Type B pancreatic cell (in vitro differentiated cells): ENCODE results near the gene JAZF1. TPM values are rescaled to one million over a fixed set of nuclear protein-coding genes. Genes with fewer than 3 reads are reported as not detected.

Experiments used
- DNase-seq: peaks from one replicate; pipeline ENCODE4 v3.0.0; 2021; ENCODE audit warnings: mixed read lengths; ENCODE audit not compliant: unreplicated experiment; ENCODE audit errors: extremely low spot score
- H3K27ac Mint-ChIP-seq: 2 replicates; pipeline ENCODE4 v1.8.0; 2021; ENCODE audit warnings: mild to moderate bottlenecking, mixed read lengths
- H3K27me3 Mint-ChIP-seq: 2 replicates; pipeline ENCODE4 v1.8.0; 2021; ENCODE audit warnings: mixed read lengths
- H3K36me3 Mint-ChIP-seq: 2 replicates; pipeline ENCODE4 v1.8.0; 2021; ENCODE audit warnings: mixed read lengths
- H3K4me1 Mint-ChIP-seq: one replicate; pipeline ENCODE4 v1.8.0; 2021; ENCODE audit warnings: mixed read lengths; ENCODE audit not compliant: unreplicated experiment
- H3K4me3 Mint-ChIP-seq: 2 replicates; pipeline ENCODE4 v1.8.0; 2021; ENCODE audit warnings: mild to moderate bottlenecking, mixed read lengths
- H3K9me3 Mint-ChIP-seq: 2 replicates; pipeline ENCODE4 v1.8.0; 2021; ENCODE audit warnings: mixed read lengths
- total RNA-seq: library from RNA; stranded (reverse); gene quantifications from 2 replicates; pipeline ENCODE4 v1.2.1, GENCODE V29; 2021; ENCODE audit warnings: low replicate concordance
- TF ChIP-seq, protein P1 (sequence below): fragments of 200-600 bp; sonication (generic); conservative IDR thresholded peaks from 2 replicates; pipeline ENCODE4 v1.5.0; 2021; ENCODE audit warnings: antibody characterized with exemption, mild to moderate bottlenecking

Gene JAZF1
- total RNA-seq, 1 donor from 2014 or later: 4.9 TPM

DNA sequence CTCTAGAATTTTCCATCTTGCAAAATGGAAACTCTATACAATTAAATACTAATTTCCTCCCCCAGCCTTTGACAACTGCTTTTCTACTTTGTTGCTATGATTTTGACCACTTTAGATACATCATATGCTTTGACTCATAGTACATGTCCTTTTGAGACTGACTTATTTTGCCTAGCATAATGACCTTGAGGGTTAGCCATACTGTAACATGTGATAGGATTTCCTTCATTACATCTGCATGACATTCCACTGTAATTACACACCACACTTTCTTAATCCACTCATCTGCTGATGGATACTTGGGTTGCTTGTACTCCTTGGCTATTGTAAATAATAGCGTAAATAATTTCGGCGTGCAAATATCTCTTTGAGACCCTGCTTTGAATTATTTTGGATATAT is 127.7 kb downstream of the JAZF1 start:
- Mint-ChIP-seq H3K4me1 (no peaks in the 10 kb centered on the region), H3K27ac (no peak overlapping the region), H3K27me3 (peaks cover 3% of the 10 kb centered on the region), H3K36me3 (no peaks in the 10 kb centered on the region), H3K4me3 (no peak overlapping the region), H3K9me3 (no peaks in the 10 kb centered on the region)
- TF ChIP-seq, protein P1, sequence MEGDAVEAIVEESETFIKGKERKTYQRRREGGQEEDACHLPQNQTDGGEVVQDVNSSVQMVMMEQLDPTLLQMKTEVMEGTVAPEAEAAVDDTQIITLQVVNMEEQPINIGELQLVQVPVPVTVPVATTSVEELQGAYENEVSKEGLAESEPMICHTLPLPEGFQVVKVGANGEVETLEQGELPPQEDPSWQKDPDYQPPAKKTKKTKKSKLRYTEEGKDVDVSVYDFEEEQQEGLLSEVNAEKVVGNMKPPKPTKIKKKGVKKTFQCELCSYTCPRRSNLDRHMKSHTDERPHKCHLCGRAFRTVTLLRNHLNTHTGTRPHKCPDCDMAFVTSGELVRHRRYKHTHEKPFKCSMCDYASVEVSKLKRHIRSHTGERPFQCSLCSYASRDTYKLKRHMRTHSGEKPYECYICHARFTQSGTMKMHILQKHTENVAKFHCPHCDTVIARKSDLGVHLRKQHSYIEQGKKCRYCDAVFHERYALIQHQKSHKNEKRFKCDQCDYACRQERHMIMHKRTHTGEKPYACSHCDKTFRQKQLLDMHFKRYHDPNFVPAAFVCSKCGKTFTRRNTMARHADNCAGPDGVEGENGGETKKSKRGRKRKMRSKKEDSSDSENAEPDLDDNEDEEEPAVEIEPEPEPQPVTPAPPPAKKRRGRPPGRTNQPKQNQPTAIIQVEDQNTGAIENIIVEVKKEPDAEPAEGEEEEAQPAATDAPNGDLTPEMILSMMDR: no peak
- DNase-seq: no peak

GRCh38 chr7:28048694-28049093 is 131.9 kb downstream of the JAZF1 start:
- Mint-ChIP-seq H3K4me1 (no peaks in the 10 kb centered on the region), H3K27me3 (no peaks in the 10 kb centered on the region), H3K4me3 (no peak overlapping the region), H3K27ac (no peak overlapping the region), H3K9me3 (no peaks in the 10 kb centered on the region), H3K36me3 (no peaks in the 10 kb centered on the region)
- TF ChIP-seq, protein P1: no peak
- no peak for DNase-seq

- TF ChIP-seq, protein P1: no peak
- peaks cover 4% of the 10 kb centered on the region for H3K27me3 Mint-ChIP-seq
Observed at GRCh38 chr7:28046035-28046434, 134.6 kb downstream of the JAZF1 start.

DNA sequence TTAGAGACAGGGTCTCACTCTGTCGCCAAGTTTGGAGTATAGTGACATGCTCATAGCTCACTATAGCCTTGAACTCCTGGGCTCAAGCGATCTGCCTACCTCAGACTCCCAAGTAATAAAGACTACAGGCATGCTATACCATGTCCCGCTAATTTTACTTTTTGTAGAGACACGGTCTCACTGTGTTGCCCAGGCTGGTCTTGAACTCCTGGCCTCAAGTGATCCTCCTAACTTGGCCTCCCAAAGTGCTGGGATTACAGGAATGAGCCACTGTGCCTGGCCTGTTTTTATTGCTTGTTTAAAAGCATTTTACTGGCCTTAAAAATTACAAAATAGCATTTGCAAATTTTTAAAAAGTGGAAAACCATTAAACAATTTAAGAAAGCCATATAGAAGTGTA is 135.0 kb downstream of the JAZF1 start:
- peaks cover 4% of the 10 kb centered on the region for H3K27me3 Mint-ChIP-seq
- no peak for DNase-seq
- TF ChIP-seq, protein P1: no peak
- no peak overlapping the region for H3K4me3 Mint-ChIP-seq
- H3K36me3 Mint-ChIP-seq: no peaks in the 10 kb centered on the region
- H3K4me1 Mint-ChIP-seq: no peaks in the 10 kb centered on the region
- H3K9me3 Mint-ChIP-seq: peaks cover 4% of the 10 kb centered on the region
- no peak overlapping the region for H3K27ac Mint-ChIP-seq

More at GRCh38 chr7:28046035-28046434, 134.6 kb downstream of the JAZF1 start:
- Mint-ChIP-seq H3K36me3 (no peaks in the 10 kb centered on the region), H3K4me3 (no peak overlapping the region), H3K9me3 (peaks cover 4% of the 10 kb centered on the region), H3K4me1 (no peaks in the 10 kb centered on the region), H3K27ac (no peak overlapping the region)
- DNase-seq: no peak

GRCh38 chr7:28044825-28045224 is 135.8 kb downstream of the JAZF1 start:
- Mint-ChIP-seq H3K9me3 (peaks cover 4% of the 10 kb centered on the region), H3K27ac (no peak overlapping the region), H3K36me3 (no peaks in the 10 kb centered on the region), H3K27me3 (peaks cover 7% of the 10 kb centered on the region), H3K4me3 (no peak overlapping the region), H3K4me1 (no peaks in the 10 kb centered on the region)
- TF ChIP-seq, protein P1: no peak
- DNase-seq: no peak

GRCh38 chr7:28042721-28043120 is 137.9 kb downstream of the JAZF1 start:
- TF ChIP-seq, protein P1: no peak
- Mint-ChIP-seq H3K4me1 (peaks cover 3% of the 10 kb centered on the region), H3K36me3 (no peaks in the 10 kb centered on the region), H3K4me3 (no peak overlapping the region), H3K27me3 (peaks cover 7% of the 10 kb centered on the region), H3K27ac (no peak overlapping the region), H3K9me3 (peaks cover 4% of the 10 kb centered on the region)
- DNase-seq: no peak
